HCT116 (cell line): ENCODE results near the gene C4orf54. TPM values are rescaled to one million over a fixed set of nuclear protein-coding genes. Genes with fewer than 3 reads are reported as not detected.

ENCODE experiments used
- ATAC-seq: fragments of 200-7000 bp; cut with Tn5 transposase; 2 replicates; pipeline ENCODE4 v1.9.1; 2020; ENCODE audit warnings: mild to moderate bottlenecking, moderate library complexity
- BruUV-seq: library from RNA; stranded (reverse); fragments of 400-500 nt; replicated peaks from 2 replicates; lab custom pipeline; 2021; lab: Mats Ljungman, UMichigan
- CTCF ChIA-PET: fragments of 300-600 bp; sonication (Branson Sonifier 250); formaldehyde crosslinking; loops from one replicate; lab custom pipeline; 2021; ENCODE audit warnings: antibody characterized with exemption; lab: Charles Lee
- POLR2A ChIA-PET: fragments of 300-600, 350-600 bp; sonication (Branson Sonifier 250); formaldehyde crosslinking; loops from one replicate; lab custom pipeline; 2021; ENCODE audit warnings: antibody characterized with exemption; lab: Charles Lee
- RAD21 ChIA-PET, 2 experiments: fragments of 300-600 bp; sonication (Branson Sonifier 250); formaldehyde crosslinking; loops; one replicate each; lab custom pipeline; 2023; ENCODE audit warnings: low total read pairs in 2 of 2; ENCODE audit not compliant: uncharacterized antibody in 2 of 2, unreplicated experiment in 2 of 2, low non-redundant PET in 1 of 2; lab: Charles Lee
- DNase-seq: peaks from one replicate; pipeline ENCODE4 v3.0.0-alpha.2; 2010; ENCODE audit warnings: low read depth, low spot score
- H2AFZ ChIP-seq: fragments of 200-600 bp; shearing (Covaris generic), sonication (generic); 2 replicates; pipeline ENCODE4 v1.6.1; 2017; ENCODE audit warnings: low read depth, mixed run types, mixed read lengths, antibody characterized with exemption, low read length; ENCODE audit not compliant: poor library complexity, severe bottlenecking
- H3K27ac ChIP-seq: 2 replicates; pipeline ENCODE4 v1.5.1; 2012; ENCODE audit warnings: low read depth, low read length
- H3K27me3 ChIP-seq: fragments of 200-600 bp; sonication (generic); 2 replicates; pipeline ENCODE4 v1.6.1; 2016; ENCODE audit warnings: mixed run types, low read length, mixed read lengths; ENCODE audit not compliant: insufficient read depth
- H3K36me3 ChIP-seq, 2 experiments: fragments of 200-500 bp in 1 of 2; fragments of 200-600 bp in 1 of 2; sonication (Bioruptor generic) in 1 of 2; sonication (generic) in 1 of 2; 2 replicates each; pipeline versions ENCODE4 v1.5.1 to v1.6.1; 2014 to 2016; ENCODE audit warnings: low read length in 2 of 2, inconsistent platforms in 1 of 2, mixed read lengths in 1 of 2, mixed run types in 1 of 2; ENCODE audit not compliant: insufficient read depth in 2 of 2, control insufficient read depth in 1 of 2
- H3K4me1 ChIP-seq, 2 experiments: fragments of 200-600 bp in 1 of 2; sonication (generic) in 1 of 2; 2 replicates each; pipeline versions ENCODE4 v1.5.1 to v1.6.1; 2012 to 2017; ENCODE audit warnings: low read length in 2 of 2, inconsistent platforms in 1 of 2, mild to moderate bottlenecking in 1 of 2, mixed read lengths in 1 of 2, mixed run types in 1 of 2, moderate library complexity in 1 of 2; ENCODE audit not compliant: insufficient read depth in 2 of 2, control insufficient read depth in 1 of 2
- H3K4me2 ChIP-seq: fragments of 200-600 bp; sonication (generic); 2 replicates; pipeline ENCODE4 v1.6.1; 2017; ENCODE audit warnings: mixed run types, low read length, mixed read lengths
- H3K4me3 ChIP-seq, 2 experiments: fragments of 200-600 bp in 1 of 2; sonication (generic) in 1 of 2; replicated peaks in 1 of 2; 2 replicates each; pipeline ENCODE4 v1.5.1; 2011 to 2016; ENCODE audit warnings: low read length in 2 of 2, control low read depth in 1 of 2, low read depth in 1 of 2, mild to moderate bottlenecking in 1 of 2, mixed read lengths in 1 of 2, mixed run types in 1 of 2
- H3K79me2 ChIP-seq: fragments of 200-600 bp; sonication (generic); 2 replicates; pipeline ENCODE4 v1.6.1; 2017; ENCODE audit warnings: mild to moderate bottlenecking, mixed run types, low read length, moderate library complexity, mixed read lengths; ENCODE audit not compliant: insufficient read depth
- H3K9ac ChIP-seq: fragments of 200-600 bp; sonication (generic); 2 replicates; pipeline ENCODE4 v1.6.1; 2016; ENCODE audit warnings: low read length, mixed read lengths
- H3K9me2 ChIP-seq: fragments of 200-600 bp; sonication (generic), shearing (Covaris generic); 2 replicates; pipeline ENCODE4 v1.6.1; 2017; ENCODE audit warnings: mixed run types, mild to moderate bottlenecking, moderate library complexity; ENCODE audit not compliant: insufficient read depth
- H3K9me3 ChIP-seq, 2 experiments: fragments of 200-500 bp in 1 of 2; fragments of 200-600 bp in 1 of 2; sonication (Bioruptor generic) in 1 of 2; sonication (generic) in 1 of 2; 2 replicates each; pipeline ENCODE4 v1.6.1; 2014 to 2017; ENCODE audit warnings: low read length in 2 of 2, mixed read lengths in 2 of 2, inconsistent platforms in 1 of 2, low read depth in 1 of 2, mild to moderate bottlenecking in 1 of 2, mixed run types in 1 of 2, moderate library complexity in 1 of 2; ENCODE audit not compliant: control insufficient read depth in 1 of 2, insufficient read depth in 1 of 2
- H4K20me1 ChIP-seq: fragments of 200-600 bp; sonication (generic), shearing (Covaris generic); 2 replicates; pipeline ENCODE4 v1.6.1; 2017; ENCODE audit warnings: mixed run types, mild to moderate bottlenecking, moderate library complexity; ENCODE audit not compliant: insufficient read depth
- CBX3 ChIP-seq: IDR thresholded peaks from 2 replicates; pipeline ENCODE4 v1.6.1; 2012; ENCODE audit warnings: low read depth
- CEBPB ChIP-seq: IDR thresholded peaks from 2 replicates; pipeline ENCODE4 v1.6.1; 2012; ENCODE audit warnings: low read depth
- EGR1 ChIP-seq: IDR thresholded peaks from 2 replicates; pipeline ENCODE4 v1.6.1; 2012; ENCODE audit warnings: low read depth
- EZH2phosphoT487 ChIP-seq: fragments of 200-600 bp; IDR thresholded peaks from 2 replicates; pipeline ENCODE4 v1.6.1; 2018; ENCODE audit warnings: antibody characterized with exemption, borderline replicate concordance
- FOSL1 ChIP-seq: IDR thresholded peaks from 2 replicates; pipeline ENCODE4 v1.6.1; 2012; ENCODE audit warnings: low read depth
- JUND ChIP-seq: IDR thresholded peaks from 2 replicates; pipeline ENCODE4 v1.6.1; 2012
- POLR2AphosphoS5 ChIP-seq: IDR thresholded peaks from 2 replicates; pipeline ENCODE4 v1.6.1; 2011; ENCODE audit warnings: mild to moderate bottlenecking, low read depth, low read length, moderate library complexity
- RAD21 ChIP-seq: IDR thresholded peaks from 2 replicates; pipeline ENCODE4 v1.6.1; 2012; ENCODE audit warnings: low read depth, mild to moderate bottlenecking
- REST ChIP-seq: IDR thresholded peaks from 2 replicates; pipeline ENCODE4 v1.6.1; 2012; ENCODE audit warnings: low read depth
- SIN3A ChIP-seq: IDR thresholded peaks from 2 replicates; pipeline ENCODE4 v1.6.1; 2012; ENCODE audit warnings: low read depth
- SRF ChIP-seq: IDR thresholded peaks from 2 replicates; pipeline ENCODE4 v1.6.1; 2012; ENCODE audit warnings: low read depth
- TCF7L2 ChIP-seq: IDR thresholded peaks from 2 replicates; pipeline ENCODE4 v1.7.0; 2011; ENCODE audit warnings: borderline replicate concordance, inconsistent platforms; ENCODE audit not compliant: insufficient read depth, insufficient read length; ENCODE audit errors: extremely low read depth
- YY1 ChIP-seq: IDR thresholded peaks from 2 replicates; pipeline ENCODE4 v1.6.1; 2011; ENCODE audit warnings: low read length, low read depth, moderate library complexity, mild to moderate bottlenecking; ENCODE audit not compliant: insufficient replicate concordance; ENCODE audit errors: extremely low read depth
- ZBTB33 ChIP-seq: IDR thresholded peaks from 2 replicates; pipeline ENCODE4 v1.6.1; 2011; ENCODE audit warnings: mild to moderate bottlenecking, low read length, moderate library complexity; ENCODE audit not compliant: insufficient replicate concordance; ENCODE audit errors: extremely low read depth
- ZNF274 ChIP-seq: fragments of 200-500 bp; sonication (Bioruptor generic); IDR thresholded peaks from 2 replicates; pipeline ENCODE4 v1.6.1; 2014; ENCODE audit warnings: mild to moderate bottlenecking, low read depth, low read length, inconsistent platforms
- intact Hi-C: fragments of 100-400 bp; cut with micrococcal nuclease; formaldehyde crosslinking; loops from 2 replicates; pipeline ENCODE4 v1.10.0; 2022
- total RNA-seq: library from RNA; stranded (reverse); gene quantifications from one replicate; pipeline ENCODE4 v1.2.1, GENCODE V29; 2021; ENCODE audit not compliant: unreplicated experiment

C4orf54 gene
- total RNA-seq, 1 experiment from 2014 or later: not detected

GRCh38 chr4:99648321-99648720 is 9.3 kb downstream of the C4orf54 start:
- H3K4me3 ChIP-seq: no peak overlapping the region
- H3K4me1 ChIP-seq: no peaks in the 10 kb centered on the region
- no peaks in the 10 kb centered on the region for H3K36me3 ChIP-seq
- no peak overlapping the region for H2AFZ ChIP-seq
- DNase-seq: no peak
- no peaks in the 10 kb centered on the region for H3K27me3 ChIP-seq
- no TSS peak for BruUV-seq
- intact Hi-C loops: no loop called here
- no peak overlapping the region for H3K27ac ChIP-seq
- TF ChIP-seq EGR1 (no peak), TCF7L2 (no peak), YY1 (no peak), REST (no peak), SRF (no peak), CBX3 (no peak), CEBPB (no peak), JUND (no peak), SIN3A (no peak), RAD21 (no peak), ZBTB33 (no peak), ZNF274 (no peak), POLR2AphosphoS5 (no peak), EZH2phosphoT487 (no peak), FOSL1 (no peak)
- TF ChIP-seq, all 23 proteins: peak for 0
- H3K4me2 ChIP-seq: no peak overlapping the region
- H3K9me2 ChIP-seq: no peaks in the 10 kb centered on the region
- H3K9me3 ChIP-seq: no peaks in the 10 kb centered on the region
- no peak overlapping the region for H3K9ac ChIP-seq
- ChIA-PET CTCF (no interaction called here), RAD21 (no interaction called here), POLR2A (no interaction called here)
- ATAC-seq: no peak
- no peaks in the 10 kb centered on the region for H4K20me1 ChIP-seq
- no peaks in the 10 kb centered on the region for H3K79me2 ChIP-seq
